Osteoblast (primary cell): ENCODE measurements around the gene HADHA. TPM values are rescaled to one million over a fixed set of nuclear protein-coding genes. Genes with fewer than 3 reads are reported as not detected.

Source experiments
- DNase-seq: peaks from one replicate; pipeline ENCODE4 v3.0.0; 2011; ENCODE audit warnings: low spot score, mixed read lengths; ENCODE audit not compliant: insufficient read length; ENCODE audit errors: missing footprints
- H2AFZ ChIP-seq: 2 replicates; pipeline ENCODE4 v1.6.0; 2011; ENCODE audit warnings: mild to moderate bottlenecking, low read length
- H3K27ac ChIP-seq: 2 replicates; pipeline ENCODE4 v1.5.1; 2011; ENCODE audit warnings: mild to moderate bottlenecking, low read depth, low read length, moderate library complexity
- H3K27me3 ChIP-seq: 2 replicates; pipeline ENCODE4 v1.6.0; 2012; ENCODE audit warnings: mild to moderate bottlenecking, control low read depth, inconsistent platforms, low read length, moderate library complexity; ENCODE audit not compliant: insufficient read depth
- H3K36me3 ChIP-seq: 2 replicates; pipeline ENCODE4 v1.5.1; 2011; ENCODE audit warnings: mild to moderate bottlenecking, low read length, control low read depth, moderate library complexity; ENCODE audit not compliant: insufficient read depth
- H3K4me1 ChIP-seq: 2 replicates; pipeline ENCODE4 v1.5.1; 2011; ENCODE audit warnings: mild to moderate bottlenecking, low read length, control low read depth, moderate library complexity; ENCODE audit not compliant: insufficient read depth
- H3K4me2 ChIP-seq: 2 replicates; pipeline ENCODE4 v1.6.0; 2011; ENCODE audit warnings: mild to moderate bottlenecking, low read length; ENCODE audit not compliant: insufficient read depth
- H3K4me3 ChIP-seq: fragments of 200-600 bp; sonication (generic); 3 replicates; pipeline ENCODE4 v1.5.1; 2012; ENCODE audit warnings: mild to moderate bottlenecking, low read length, inconsistent platforms; ENCODE audit not compliant: insufficient read depth
- H3K79me2 ChIP-seq: 2 replicates; pipeline ENCODE4 v1.6.0; 2012; ENCODE audit warnings: mild to moderate bottlenecking, low read length, control low read depth, inconsistent platforms; ENCODE audit not compliant: insufficient read depth
- H3K9me3 ChIP-seq: 2 replicates; pipeline ENCODE4 v1.5.1; 2011; ENCODE audit warnings: low read depth, low read length, control low read depth
- H4K20me1 ChIP-seq: 2 replicates; pipeline ENCODE4 v1.6.0; 2012; ENCODE audit warnings: mild to moderate bottlenecking, low read length, control low read depth; ENCODE audit not compliant: insufficient read depth
- total RNA-seq: library from RNA; depleted of rRNA; stranded (reverse); fragments of >200 nt; gene quantifications from 2 replicates; pipeline ENCODE4 v1.2.3, GENCODE V29; 2012
- TF ChIP-seq, protein P1 (sequence below): IDR thresholded peaks from 2 replicates; pipeline ENCODE4 v1.5.1; 2011; ENCODE audit warnings: mild to moderate bottlenecking, low read depth, low read length, moderate library complexity; ENCODE audit errors: extremely low read depth

Gene HADHA
- 113 and 117 TPM in 2 replicates for total RNA-seq

DNA sequence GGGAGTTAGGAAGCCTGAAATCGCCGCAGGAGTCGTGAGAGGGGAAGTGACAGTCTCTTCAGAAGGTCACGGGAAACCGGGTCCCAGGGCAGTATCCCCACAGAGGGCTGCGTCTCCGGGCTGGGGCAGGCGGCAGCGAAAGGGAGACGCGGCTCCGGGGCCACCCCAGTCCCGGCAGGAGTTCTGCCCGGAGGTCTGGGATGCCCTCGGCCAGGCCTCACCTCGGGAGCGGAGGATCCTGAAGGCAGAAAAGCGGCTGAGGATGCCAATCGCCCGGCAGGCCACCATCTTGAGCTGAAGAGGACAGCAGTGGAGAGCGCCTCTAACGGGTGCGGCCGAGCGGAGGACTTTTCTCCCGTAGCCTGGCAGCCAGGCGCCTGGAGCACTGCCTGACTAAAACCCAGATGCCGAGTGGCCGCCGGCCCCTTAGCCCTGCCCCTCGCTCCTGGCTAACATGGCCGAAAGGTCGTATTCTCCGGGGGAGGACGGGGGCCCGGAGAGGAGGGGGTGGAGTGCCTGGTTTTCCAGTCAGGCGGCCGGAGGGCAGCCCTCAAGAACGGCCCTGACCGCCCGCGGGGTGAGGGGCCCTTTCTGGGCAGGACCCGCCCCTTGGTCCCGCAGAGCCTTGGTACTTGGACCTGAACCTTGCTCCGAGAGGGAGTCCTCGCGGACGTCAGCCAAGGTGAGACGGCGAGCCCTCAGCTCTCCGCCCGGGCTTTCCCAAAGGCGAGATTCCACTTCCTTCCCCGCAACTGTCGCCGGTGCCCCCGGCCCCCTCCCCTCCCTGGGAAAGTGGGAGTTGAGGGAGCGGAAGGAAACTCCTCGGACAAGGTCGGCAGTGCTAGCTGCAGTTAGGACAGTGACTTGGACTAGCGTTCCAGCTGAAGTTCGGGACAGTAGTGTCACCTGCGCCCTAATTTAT, at the start of gene HADHA, which contains the start of gene HADHB:
Gene HADHA (minus strand): TSS at position 324 of the 922 bp plus-strand sequence. CDS start 36 bp downstream, at position 288.
Gene HADHB (plus strand): TSS at position 631 of the 922 bp plus-strand sequence. CDS start 9,316 bp downstream, outside the sequence.
- Histone ChIP-seq H4K20me1 (peaks cover 36% of the 10 kb centered on the region), H3K27ac (peak within 1 kb of the TSS; percentile 96)

DNA sequence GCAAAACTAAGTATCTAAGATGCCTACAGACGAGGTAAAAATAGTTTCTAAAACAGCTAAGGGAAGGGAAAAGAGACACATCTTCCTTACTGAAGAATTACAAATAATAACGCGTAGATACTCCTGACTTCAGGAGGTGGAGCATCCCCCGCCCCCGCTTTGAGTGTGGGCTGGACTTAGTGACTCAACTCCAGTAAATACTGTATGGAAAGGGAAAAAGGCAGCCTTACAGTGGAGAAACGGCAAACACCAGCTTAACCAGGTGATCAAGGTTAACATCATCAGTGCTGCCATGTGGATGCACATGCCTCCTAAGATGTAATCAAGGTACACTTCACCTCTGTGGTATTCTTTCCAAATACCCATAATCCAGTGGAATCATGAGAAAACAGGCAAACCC, 48.2 kb upstream of the HADHA start:
- peak overlapping the region; percentile 66 for H3K4me2 ChIP-seq
- no peaks in the 10 kb centered on the region for H3K79me2 ChIP-seq
- peaks cover 7% of the 10 kb centered on the region for H3K4me1 ChIP-seq
- DNase-seq, result no peak
- peak overlapping the region; percentile 18 for H3K4me3 ChIP-seq
- TF ChIP-seq, protein P1, sequence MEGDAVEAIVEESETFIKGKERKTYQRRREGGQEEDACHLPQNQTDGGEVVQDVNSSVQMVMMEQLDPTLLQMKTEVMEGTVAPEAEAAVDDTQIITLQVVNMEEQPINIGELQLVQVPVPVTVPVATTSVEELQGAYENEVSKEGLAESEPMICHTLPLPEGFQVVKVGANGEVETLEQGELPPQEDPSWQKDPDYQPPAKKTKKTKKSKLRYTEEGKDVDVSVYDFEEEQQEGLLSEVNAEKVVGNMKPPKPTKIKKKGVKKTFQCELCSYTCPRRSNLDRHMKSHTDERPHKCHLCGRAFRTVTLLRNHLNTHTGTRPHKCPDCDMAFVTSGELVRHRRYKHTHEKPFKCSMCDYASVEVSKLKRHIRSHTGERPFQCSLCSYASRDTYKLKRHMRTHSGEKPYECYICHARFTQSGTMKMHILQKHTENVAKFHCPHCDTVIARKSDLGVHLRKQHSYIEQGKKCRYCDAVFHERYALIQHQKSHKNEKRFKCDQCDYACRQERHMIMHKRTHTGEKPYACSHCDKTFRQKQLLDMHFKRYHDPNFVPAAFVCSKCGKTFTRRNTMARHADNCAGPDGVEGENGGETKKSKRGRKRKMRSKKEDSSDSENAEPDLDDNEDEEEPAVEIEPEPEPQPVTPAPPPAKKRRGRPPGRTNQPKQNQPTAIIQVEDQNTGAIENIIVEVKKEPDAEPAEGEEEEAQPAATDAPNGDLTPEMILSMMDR, result no peak
- H3K27ac ChIP-seq, result peak overlapping the region; percentile 3
- peaks cover 9% of the 10 kb centered on the region for H3K36me3 ChIP-seq
- no peaks in the 10 kb centered on the region for H3K27me3 ChIP-seq
- H4K20me1 ChIP-seq, result no peaks in the 10 kb centered on the region
- H3K9me3 ChIP-seq, result no peaks in the 10 kb centered on the region
- no peak overlapping the region for H2AFZ ChIP-seq

More for the DNA sequence above, at the start of gene HADHA, which contains the start of gene HADHB:
- H3K4me3 ChIP-seq, result peak within 1 kb of the TSS; percentile 97
- H3K27me3 ChIP-seq, result no peaks in the 10 kb centered on the region
- H3K4me1 ChIP-seq, result peaks cover 44% of the 10 kb centered on the region
- H3K4me2 ChIP-seq, result peak within 1 kb of the TSS; percentile 94
- TF ChIP-seq, protein P1, result no peak
- no peaks in the 10 kb centered on the region for H3K9me3 ChIP-seq
- peak; percentile 91 for DNase-seq
- H2AFZ ChIP-seq, result peak within 1 kb of the TSS; percentile 92
- H3K36me3 ChIP-seq, result no peaks in the 10 kb centered on the region
- peaks cover 99% of the 10 kb centered on the region for H3K79me2 ChIP-seq

DNA sequence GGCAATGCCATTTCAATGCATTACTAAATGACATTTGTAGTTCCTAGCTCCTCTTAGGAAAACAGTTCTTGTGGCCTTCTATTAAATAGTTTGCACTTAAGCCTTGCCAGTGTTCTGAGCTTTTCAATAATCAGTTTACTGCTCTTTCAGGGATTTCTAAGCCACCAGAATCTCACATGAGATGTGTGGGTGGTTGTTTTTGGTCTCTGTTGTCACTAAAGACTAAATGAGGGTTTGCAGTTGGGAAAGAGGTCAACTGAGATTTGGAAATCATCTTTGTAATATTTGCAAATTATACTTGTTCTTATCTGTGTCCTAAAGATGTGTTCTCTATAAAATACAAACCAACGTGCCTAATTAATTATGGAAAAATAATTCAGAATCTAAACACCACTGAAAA, 45.6 kb upstream of the HADHA start:
- Histone ChIP-seq H3K4me1 (peaks cover 7% of the 10 kb centered on the region), H3K27me3 (no peaks in the 10 kb centered on the region), H3K4me2 (no peak overlapping the region), H3K4me3 (no peak overlapping the region), H3K9me3 (no peaks in the 10 kb centered on the region), H3K79me2 (no peaks in the 10 kb centered on the region), H3K36me3 (peaks cover 24% of the 10 kb centered on the region), H4K20me1 (no peaks in the 10 kb centered on the region), H2AFZ (no peak overlapping the region), H3K27ac (no peak overlapping the region)
- DNase-seq, result no peak
- TF ChIP-seq, protein P1, result no peak

DNA sequence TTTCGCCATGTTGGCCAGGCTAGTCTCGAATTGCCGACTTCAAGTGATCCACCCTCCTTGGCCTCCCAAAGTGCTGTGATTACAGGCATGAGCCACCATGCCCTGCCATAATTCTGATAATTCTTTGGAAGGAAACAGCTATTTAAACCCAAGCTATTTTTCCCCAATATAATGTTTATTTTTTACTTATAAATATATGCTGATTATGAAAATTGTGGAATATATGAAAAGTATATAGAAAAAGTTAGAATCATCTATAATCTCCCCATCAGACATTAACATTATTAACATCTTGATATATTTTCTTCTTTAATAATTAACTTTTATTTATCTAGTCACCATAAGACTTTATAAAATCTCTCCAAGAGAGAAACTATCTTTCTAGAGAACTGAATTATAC, 41.5 kb upstream of the HADHA start:
- no peaks in the 10 kb centered on the region for H3K27me3 ChIP-seq
- no peak overlapping the region for H3K27ac ChIP-seq
- no peaks in the 10 kb centered on the region for H3K79me2 ChIP-seq
- H3K4me3 ChIP-seq, result no peak overlapping the region
- peaks cover 42% of the 10 kb centered on the region for H3K36me3 ChIP-seq
- H3K4me1 ChIP-seq, result peaks cover 4% of the 10 kb centered on the region
- no peaks in the 10 kb centered on the region for H3K9me3 ChIP-seq
- H3K4me2 ChIP-seq, result no peak overlapping the region
- no peak for DNase-seq
- TF ChIP-seq, protein P1, result no peak
- H4K20me1 ChIP-seq, result no peaks in the 10 kb centered on the region
- no peak overlapping the region for H2AFZ ChIP-seq
